OCI-M1 (cell line): ENCODE results near the gene PRKN.

ENCODE experiments used
- DNase-seq: peaks from one replicate; lab custom pipeline; 2025; lab: John Stamatoyannopoulos, UW

PRKN gene

DNA sequence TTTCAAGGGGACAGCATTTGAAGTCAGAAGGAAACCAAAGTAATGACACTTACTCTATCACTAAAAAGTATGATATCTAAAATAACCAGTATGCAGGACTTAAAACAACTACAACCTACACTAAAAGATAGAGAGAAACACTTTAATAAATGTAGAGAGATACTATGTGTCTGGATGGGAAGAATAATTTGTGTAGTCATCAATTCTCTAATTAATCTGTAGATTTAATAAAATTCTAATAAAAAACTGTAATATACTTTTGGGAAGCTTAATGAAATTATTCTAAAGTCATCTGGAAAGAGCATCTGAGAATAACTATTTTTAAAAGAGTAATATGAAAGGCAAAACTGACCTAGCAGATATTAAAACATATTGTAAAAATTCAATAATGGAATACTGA, 52.1 kb downstream of the PRKN start:
- no peak for DNase-seq

DNA sequence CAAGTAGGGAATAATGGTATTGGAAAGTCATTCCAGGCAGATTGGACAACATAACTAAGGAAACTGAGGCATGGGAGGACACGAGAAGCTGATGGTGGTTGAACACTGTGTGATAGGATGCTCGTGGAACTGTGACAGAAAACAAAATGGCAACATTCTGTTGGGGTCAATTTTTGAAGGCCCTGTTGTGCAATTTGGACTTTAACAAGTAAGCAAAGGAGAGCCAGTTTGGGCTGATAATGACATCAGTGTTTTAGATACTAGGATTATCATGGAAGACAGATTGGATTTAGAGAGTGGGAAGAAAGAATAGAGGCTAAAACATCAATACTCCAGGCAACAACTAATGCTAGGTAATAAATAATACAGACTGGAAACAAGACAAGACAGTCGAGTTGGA, 53.1 kb downstream of the PRKN start:
- no peak for DNase-seq

DNA sequence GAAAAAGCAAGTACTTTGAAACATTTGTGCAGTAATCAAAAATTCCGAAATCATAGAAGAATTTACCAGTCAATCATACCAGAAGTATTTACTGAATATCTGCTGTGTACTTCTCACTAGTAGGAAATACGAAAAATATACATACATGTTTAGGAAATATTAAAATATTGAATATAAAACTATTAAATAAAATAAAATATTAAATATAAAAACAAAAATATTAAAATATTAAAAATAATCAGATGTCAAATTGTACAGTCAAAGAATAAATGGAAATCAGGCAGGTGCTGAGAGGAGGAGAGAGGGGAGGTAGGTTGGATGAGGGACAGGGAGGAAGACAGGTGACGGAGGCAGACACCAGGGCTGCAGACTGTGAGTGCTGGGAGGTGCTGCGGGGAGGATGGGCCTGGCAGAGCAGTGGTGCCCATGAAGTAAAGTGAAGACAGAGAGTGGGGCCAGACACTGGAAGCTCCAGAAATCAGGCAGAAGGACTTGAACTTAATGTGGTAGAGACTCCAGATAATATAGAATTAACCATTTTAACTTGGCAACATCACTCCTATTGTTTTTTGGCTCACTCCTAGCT, 55.9 kb downstream of the PRKN start:
- DNase-seq = no peak

DNA sequence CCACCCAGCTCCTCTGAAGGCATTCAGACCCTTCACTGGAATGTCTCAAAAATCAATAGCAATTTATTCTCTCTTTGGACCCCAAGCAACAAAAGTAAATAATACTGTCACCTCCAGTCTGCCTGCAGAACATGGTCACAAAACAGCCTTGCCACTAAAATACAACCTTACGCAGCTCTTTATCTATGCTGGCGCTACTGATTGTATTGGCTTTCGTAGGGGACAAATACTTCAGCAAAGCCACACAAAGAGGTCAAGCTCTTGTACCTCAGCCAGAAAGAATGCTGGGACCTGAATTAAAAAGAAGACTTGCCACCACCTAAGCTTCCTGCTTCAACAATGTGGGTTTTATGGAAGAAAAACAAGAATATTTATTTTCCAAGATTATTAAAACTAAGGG, 57.2 kb downstream of the PRKN start:
- DNase-seq = no peak

DNA sequence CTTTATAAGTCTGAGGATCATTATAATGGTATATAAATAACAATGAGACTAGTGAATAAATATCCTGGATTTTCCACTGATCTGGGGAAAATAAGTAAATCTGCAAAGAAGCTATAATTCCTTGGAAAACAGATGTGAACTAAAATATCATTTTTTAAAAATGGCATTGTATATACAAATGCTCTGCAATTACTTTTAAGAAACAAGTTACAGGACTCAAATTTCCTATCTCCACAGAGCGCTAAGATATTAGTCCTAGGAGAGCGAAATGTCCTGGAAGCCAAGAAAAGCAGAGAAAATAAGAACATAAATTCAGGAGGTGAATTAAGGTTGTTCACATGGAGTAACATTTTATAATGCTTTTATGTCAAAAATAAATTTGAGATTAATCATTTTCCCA, 61.3 kb downstream of the PRKN start:
- DNase-seq = no peak

DNA sequence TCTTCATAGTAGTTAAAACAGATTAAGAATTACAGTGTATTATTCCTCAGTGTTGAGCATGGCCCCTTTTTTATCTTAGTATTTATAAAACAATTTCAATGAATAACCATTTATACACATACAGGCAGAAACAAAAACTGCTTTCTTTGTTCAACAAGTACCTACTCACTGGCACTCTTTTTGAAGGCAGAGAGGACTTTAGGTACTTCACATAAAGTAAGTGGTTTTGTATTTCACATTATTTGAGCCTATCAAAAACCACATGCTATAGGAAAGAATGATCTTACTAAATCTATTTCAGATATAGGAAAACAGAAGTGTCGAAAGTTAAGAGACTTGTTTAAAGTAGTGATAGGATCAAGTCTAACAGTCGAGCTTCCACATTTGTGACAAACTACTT, 73.8 kb downstream of the PRKN start:
- no peak for DNase-seq

DNA sequence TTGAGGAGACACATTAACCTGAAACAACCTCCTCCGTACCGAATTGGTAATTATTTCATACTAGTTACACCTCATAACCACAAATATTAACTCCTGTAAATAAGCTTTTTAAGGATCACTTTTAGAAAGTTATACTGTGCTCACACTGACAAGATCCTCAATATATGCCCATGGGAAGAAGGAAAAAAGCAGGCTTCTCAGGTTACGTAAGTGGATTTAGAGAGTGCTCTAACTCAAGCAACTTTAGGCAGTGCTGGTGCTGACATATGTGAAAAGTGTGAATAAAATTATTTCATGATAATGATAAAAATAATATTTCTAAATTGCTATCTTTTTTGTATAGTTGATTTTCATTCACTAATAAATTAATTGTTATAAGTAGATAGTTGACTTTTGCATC, 76.1 kb downstream of the PRKN start:
- no peak for DNase-seq

DNA sequence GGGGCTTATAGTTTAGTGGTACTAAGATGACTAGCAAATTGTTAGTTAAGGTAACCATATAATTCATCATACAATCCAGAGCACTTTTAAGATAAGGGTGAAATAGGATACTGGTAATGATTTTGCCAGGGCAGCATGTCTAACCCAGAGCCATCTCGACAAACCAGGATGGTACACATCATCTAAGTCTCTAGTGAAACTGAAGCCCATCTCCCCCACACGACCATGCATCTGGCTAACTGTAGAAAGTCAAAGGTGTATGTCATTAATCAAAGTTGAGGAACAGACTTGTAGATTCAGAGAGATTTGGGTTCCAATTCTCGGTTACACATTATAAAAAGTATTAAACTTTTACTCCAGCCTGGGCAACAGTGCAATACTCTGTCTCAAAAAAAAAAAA, 78.3 kb downstream of the PRKN start:
- DNase-seq = no peak

DNA sequence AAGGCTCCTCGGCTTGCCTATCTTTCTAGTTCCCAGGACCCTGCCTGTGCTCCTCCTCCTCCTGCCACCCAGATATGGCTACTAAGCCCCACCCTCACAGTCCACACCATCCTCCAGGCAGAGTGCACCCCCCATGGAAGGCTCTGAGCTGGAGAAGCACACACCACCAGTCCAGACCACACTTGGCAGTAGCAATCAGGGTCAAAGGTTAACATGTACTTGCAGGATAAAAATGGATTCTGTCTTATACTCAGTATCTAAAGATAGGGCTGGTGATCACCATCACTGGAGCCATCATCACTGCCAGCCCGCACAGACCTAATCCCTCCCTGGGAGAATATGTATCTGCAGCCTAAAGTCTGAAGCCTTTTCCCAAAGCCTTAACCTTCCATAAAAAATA, 83.4 kb downstream of the PRKN start:
- DNase-seq = no peak

DNA sequence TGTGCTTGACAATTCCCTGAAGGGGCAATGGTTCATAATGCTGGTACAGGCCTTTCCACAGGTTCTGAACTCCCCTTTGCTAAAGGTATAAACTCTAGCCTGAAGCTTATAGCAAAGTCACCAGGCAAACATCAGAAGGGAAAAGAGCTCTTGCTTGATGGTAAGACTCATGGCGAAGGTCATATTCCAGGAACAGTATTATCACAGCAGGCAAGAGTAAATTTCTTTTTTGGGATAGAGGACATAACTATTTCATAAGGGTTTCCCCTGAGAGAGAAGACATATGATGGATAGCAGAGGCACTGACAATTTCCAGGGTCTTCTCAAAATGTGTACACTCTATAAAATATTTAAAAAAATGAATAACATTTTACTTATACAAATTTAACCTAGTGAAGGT, 86.8 kb downstream of the PRKN start:
- DNase-seq = no peak

DNA sequence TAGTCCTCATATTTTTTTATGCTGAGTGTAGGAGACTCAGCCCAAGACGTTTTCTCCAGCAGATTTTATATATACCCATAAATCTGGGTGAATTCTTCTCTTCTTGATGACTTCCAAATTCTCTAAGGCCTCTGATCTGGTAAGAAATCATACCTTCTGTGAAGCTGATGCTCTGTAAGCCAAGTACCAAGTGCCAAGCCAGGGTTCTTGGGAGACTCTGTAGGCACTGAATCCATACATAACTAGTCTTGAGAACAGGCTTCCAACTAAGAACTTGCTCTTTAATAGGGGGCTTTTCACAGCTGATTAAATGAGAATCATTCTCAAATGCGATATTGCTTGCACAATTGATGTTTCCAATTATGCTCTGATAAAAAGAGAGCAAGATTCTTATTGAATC, 87.6 kb downstream of the PRKN start:
- DNase-seq = no peak

DNA sequence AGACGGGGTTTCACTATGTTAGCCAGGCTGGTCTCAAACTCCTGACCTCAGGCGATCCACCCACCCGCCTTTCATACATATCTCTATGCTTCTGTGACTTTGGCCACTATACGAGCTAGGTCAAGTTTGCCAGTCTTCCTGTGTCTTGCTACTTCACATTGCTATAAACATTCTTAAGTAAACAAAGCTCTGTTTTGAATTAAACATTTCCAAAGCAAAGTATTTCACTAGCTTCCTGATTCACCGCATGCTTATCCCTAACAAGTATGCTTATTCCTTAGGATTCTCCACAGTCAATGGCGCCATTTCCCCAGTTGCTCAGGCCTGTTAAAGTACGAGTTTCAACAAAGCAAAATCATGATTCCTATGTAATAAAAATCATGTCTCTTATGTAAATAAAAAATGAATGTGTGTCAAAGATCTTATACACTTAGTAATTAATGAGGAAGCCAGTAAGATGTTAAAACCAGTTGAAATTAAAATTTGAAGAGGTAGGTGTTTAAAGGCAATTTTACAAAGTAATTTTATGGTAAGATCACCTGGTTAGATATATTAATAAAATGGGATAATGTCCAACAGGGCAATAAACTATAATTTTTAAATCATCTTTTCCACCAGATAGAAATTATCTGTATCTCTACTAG, 88.5 kb downstream of the PRKN start:
- no peak for DNase-seq

DNA sequence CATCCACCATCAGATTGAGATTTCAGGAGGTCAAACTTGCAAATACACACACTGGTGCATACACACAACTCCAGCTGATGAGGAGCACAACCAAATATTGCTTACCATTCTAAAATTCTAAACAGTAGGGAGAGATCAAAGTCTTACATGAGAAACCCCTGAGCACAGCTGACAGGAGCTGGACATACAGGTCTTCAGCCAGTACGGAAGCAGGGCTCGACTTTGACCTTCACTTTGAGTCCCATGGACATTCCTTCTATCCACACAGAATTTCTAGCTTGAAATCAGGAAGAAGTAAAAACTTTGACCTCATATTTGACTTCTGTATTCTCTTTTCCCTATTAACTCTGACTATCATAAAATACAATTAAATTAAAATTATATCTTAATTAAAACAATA, 90.2 kb downstream of the PRKN start:
- DNase-seq = no peak

DNA sequence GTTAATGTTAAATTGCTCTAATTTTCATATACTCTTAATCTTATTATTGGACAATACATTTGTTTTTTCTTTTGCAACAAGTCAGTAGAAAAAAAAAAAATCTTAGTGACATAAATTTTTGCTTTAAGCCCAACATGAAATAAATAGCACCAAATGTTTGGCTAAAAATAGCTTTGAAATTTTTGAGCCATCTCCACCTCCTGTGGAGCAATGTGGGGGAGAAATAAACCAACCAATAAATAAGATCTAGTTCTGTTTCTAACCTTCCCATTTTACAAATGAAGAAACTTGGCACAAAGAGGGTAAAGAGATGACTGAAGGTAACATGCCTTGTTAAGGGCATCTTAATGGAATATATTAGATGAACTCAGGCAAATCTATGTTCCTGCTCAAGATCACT, 91.4 kb downstream of the PRKN start:
- no peak for DNase-seq

DNA sequence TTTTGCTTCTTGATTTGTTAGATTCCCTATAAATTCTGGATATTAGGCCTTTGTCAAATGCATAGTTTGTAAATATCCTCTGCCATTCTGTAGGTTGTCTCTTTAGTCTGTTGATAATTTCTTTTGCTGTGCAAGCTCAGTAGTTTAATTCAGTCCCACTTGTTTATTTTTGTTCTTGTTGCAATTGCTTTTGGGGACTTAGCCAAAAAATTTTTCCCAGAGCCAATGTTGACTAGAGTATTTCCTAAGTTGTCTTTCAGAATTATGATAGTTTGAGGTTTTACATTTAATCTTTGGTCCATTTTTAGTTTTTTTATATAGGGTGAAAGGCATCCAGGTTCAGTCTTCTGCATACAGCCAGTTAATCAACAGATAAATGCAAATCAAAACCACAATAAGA, 96.0 kb downstream of the PRKN start:
- no peak for DNase-seq

DNA sequence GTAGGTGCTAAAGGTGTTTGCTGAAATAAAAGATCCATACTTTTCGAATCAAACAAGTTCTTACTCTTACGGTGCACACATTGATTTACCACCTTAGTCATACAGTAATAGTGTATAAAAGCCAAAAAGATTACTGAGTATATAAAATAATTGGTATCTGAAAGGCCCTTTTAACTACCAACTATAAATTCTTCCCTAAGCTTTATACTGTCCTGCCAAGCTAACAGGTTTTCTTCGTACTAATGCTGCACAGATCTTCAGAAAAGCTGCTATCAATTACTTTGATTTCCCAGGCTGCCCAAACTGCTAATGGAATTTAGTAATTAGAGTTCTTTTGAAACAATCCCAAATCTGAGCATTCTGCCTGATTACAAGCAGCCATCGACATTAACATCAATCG, 97.5 kb downstream of the PRKN start:
- no peak for DNase-seq

DNA sequence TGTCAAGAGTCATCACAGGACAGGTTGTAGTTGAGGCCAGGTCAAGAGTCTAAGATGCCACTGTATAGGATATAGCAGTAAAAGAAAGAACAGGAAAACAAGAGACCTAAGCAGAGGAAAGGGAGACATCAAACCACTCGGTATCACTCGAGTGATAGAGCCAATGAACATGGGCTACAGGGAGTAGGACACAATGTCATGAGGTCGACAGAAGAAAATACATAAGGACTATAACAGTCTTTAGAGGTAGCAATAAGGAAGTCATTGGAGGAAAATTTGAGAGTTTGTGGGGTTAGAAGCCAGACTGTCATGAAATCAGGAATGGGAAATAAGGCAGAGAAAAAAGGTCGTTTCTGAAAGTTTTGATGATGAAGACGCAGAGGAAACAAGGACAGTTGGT, 99.7 kb downstream of the PRKN start:
- DNase-seq = no peak

DNA sequence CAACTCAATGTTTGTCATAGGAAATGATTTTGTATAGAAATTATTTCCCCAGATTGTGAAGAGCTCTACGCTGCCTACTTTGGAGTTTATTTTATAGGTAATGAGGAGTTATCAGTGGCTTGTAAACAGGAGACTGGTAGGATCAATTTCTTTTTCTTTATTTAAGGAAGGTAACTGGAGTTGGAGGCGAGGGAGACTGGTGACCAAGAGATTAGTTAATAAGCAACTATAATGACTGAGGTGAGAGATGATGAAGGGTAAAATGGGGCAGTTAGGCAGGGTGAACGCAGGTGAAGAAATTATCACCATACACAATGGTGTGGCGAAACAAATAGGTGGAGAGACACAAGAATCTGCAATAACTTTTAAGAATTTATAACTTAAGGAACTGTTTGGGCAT, 100.2 kb downstream of the PRKN start:
- DNase-seq = no peak

DNA sequence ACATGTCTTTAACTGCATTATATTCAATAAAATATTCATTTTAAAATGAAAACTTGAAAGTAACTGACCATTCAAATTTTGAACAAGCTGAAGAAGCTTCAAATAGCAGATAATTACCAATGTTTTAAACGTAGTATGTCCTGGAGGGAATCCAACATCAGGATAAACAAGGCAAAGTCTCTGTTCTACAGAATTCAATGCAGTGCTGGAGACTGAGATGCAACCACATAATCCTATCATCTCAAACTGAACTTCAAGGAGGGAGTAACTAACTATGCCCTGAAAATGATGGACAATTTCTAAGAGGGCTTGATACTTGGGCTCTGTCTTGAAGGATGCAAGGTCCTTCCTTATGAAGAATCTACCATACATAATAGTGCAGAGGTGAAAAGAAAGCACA, 100.7 kb downstream of the PRKN start:
- DNase-seq = no peak

DNA sequence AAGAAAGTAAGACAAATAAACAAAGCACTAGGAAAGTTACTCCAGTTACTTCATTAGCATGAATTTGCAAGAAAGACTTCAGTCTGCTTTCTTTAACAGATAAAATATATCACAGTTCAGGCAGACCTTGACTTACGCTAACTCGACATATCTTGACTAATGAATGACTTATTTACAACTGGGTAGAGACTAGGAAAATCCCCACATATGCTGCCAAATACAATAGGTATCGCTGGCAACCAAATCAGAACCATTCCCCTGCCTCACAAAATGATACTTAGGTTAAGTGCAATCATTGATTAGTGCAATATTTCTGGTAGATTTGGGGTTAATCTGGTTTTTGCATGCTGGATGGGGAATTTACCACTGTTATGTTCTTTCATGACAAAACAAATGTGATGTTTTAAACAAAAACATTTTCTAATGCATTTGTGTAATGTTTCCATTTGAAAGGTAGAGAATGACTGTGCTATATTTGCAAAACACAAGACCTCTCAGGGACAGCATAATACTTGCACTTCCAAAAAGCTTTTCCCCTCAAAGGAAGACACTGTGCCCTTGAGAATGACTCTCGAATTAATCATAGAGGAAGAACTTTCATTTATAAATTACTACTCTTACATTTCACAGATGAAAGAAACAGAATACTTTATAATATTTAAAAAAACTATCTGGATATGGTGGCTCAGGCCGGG, 101.6 kb downstream of the PRKN start:
- DNase-seq = no peak

DNA sequence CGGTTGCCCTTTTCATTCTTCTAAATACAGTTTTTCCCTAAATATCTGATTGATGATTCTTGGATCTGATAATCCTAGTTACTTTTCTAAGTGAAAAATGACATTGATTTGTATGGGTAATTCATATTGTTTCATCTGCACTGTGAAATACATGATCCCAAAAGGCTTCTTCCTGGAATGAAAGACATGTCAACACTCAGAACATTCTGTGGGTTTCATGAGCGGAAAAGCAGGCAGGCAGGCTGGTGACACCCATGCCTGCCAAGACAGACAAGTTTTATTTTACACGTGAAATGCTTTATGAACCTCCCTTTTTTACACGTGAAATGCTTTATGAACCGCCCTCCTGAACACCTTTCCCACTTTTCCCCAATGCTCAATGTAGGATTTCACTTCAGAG, 105.0 kb downstream of the PRKN start:
- no peak for DNase-seq

DNA sequence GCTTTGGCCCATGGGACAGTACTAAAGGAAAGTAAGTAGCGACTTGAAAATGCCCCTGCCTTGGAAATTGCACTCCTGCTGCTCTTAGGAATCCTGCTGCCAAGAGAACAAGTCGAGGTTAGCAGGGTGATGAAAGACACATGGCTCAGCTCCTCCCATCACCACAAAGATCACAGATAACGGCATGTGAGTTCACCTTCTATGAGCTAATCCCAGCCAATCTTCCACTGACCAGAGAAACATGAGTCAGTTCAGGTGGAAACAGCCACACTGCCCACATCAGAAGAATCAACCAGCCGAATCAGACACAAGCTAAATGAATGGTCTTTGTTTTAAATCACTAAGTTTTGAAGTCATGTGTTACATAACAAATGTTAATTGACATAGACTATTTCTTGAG, 106.3 kb downstream of the PRKN start:
- peak; percentile 18 for DNase-seq

DNA sequence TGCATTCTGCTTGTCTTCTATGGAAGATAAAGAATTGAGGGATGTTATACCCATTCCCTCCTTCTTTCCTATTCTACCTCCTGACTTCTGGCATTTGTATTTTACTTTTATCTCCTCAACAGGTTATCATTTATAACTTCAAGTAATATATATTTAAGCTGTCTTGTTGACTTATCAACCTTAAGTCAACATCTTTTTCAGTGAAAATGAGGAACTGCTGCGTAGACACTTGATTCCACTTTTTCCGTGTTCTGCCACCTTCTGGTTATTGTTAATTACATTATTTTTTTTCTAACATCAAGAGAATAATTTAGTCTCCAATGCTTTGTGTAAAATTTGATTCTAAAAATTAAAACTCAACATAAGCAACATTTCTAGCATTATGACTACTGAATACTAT, 107.5 kb downstream of the PRKN start:
- peak; percentile 3 for DNase-seq

DNA sequence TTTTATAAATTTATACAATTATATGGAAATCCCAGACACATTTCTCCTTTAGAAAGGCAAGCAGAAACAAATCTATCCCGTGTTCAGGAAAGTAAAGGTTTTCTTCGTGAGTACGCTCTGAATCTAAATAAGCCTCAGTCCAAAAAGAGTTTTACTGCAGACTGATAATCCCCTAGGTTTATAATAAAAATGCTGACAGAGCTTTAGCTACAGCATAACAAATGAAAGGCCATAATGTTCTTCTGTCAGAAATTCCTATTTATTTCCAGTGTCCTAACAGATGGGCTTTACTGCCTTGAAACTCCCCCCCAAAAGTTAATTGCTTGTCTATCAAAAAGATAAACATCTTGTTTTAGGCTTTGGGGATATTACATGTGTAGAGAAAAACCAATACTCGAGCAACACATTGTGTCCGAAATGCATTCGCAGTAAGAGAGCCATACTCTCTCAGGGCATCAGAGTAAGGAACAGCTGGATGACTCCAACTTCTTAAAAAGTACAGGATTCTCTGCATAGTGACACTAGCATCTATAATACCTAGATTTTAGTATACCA, 109.0 kb downstream of the PRKN start:
- no peak for DNase-seq
